Measurements from ENCODE around the gene DMXL1.

The DMXL1 gene

DNA sequence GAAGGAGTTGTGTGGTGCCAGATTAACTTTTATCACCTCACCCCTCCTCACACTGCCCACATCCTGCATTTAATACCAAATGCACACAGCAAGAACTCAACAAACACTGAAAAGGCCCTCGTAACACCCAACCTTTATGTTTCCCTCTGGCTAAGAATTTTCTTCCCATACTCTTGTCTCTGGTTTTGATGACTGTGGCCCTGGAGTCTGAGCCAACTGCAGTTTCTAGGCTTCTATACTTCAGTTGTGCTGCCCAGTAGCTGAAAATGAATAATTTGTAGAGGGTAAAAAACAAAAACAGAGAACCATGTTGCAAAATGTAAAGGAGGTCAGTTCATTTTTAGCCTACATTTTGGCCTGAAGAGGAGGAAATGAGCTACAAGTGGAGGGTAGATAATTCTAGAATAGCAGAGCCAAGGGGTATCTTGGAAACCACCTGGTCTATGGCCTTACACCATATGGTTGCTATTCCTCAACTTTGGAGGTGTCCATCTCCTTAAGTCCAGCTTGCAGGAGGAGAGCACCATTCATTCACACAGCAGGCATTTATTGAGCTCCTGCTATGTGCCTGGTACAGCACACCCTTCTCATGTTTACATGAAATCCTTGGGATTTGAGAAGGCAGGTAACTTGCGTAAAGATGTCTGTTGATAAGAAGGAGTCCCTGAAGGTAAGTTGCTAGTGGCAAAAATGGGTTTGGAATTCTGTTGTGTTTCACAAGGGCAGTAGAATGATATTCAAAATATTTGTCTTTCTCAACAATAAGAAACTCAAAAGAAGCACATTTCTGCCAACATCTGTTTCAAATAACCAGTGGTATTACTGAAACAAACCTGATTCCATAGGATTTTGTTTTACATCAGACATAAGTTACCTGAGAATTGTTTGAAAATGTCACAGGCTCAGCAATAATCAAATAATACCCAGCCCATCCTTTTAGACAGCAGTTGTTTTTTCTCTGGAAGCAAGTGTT is 201.2 kb downstream of the DMXL1 start:
- TF ChIP-seq, protein P1, sequence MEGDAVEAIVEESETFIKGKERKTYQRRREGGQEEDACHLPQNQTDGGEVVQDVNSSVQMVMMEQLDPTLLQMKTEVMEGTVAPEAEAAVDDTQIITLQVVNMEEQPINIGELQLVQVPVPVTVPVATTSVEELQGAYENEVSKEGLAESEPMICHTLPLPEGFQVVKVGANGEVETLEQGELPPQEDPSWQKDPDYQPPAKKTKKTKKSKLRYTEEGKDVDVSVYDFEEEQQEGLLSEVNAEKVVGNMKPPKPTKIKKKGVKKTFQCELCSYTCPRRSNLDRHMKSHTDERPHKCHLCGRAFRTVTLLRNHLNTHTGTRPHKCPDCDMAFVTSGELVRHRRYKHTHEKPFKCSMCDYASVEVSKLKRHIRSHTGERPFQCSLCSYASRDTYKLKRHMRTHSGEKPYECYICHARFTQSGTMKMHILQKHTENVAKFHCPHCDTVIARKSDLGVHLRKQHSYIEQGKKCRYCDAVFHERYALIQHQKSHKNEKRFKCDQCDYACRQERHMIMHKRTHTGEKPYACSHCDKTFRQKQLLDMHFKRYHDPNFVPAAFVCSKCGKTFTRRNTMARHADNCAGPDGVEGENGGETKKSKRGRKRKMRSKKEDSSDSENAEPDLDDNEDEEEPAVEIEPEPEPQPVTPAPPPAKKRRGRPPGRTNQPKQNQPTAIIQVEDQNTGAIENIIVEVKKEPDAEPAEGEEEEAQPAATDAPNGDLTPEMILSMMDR (IDR thresholded peaks at IDR 0.05; ENCODE audit: low read depth, low read length, missing control alignments), result no peak
- DNase-seq (ENCODE audit: extremely low read depth, low read depth), result no peak
- no peak overlapping the region for H3K4me3 ChIP-seq (replicated peaks; ENCODE audit: low read depth, low read length)

DNA sequence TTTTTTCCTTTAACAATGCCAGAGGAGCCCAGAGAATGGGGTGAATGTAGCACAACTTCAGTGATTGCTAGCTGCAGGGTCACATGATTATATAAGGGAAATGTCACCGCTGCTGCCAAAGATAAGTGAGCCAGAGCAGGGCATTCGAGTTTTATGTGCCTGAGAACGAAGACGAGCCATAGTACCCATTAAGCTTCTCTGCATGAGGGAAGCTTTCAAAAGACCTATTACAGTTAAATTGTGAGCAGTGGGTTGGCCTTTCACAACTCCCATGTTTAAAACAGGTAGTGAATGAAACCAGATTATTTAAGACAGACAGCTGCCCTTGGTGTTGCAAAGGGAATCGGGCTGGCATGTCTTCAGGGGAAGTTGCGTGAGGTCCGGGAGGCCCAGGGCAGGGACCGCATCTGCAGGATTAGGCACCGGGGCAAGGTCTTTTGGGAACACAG is 202.5 kb downstream of the DMXL1 start:
- no peak for DNase-seq (ENCODE audit: extremely low read depth, low read depth)
- H3K4me3 ChIP-seq (replicated peaks; ENCODE audit: low read depth, low read length), result no peak overlapping the region
- TF ChIP-seq, protein P1 (IDR thresholded peaks at IDR 0.05; ENCODE audit: low read depth, low read length, missing control alignments), result no peak

DNA sequence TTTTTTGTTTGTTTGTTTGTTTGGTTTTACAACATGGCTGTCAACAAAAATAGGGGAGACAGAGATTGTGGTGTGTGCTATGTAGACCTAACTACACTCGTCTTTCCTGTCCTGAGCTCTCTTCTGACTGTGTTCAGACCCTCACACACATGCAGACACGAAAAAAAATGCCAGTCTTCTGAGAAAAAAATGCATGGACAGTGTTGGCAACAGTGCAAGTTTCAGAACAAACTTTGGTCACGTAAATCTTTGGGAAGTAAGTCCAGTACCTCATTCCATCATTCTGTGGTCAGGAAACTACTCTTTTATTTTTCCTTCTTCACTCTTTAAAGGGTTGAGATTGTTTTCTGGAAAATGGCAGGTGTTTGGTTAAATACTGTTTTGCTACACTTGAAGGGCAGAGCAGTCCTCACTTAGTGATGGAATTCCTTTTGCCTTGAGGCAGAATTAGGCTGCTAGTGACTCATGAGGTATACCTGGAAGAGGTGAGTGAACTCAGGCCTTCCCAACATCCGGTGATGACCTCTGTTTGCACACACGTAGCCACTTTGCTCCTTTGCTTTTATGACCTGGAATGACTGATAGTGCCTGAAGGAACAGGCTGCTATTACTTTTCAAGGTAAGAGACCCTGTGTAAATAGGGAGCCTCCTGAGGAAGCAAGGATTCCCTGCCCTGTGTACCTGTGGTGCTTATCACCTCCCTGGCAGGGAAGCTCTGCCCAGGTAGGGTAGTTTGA is 203.3 kb downstream of the DMXL1 start:
- DNase-seq (ENCODE audit: extremely low read depth, low read depth), result no peak
- no peak overlapping the region for H3K4me3 ChIP-seq (replicated peaks; ENCODE audit: low read depth, low read length)
- TF ChIP-seq, protein P1 (IDR thresholded peaks at IDR 0.05; ENCODE audit: low read depth, low read length, missing control alignments), result no peak

DNA sequence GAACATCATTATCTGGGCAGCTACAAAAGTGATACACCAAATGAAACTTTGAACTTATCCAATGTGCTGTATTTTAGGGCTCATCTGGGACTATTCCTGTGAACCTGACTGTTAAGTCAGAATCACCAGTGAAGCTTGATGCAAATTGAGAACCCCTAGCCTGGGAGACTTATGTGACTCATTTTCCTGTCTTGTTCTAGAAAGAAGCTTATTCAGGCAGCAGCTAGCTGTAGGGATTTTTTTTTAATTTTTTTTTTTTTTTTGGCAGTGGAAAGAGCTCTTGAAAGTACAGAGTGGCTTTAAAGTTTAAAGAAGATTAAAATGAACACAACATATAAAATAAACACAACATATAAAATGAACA is 203.9 kb downstream of the DMXL1 start:
- DNase-seq (ENCODE audit: extremely low read depth, low read depth), result no peak
- TF ChIP-seq, protein P1 (IDR thresholded peaks at IDR 0.05; ENCODE audit: low read depth, low read length, missing control alignments), result no peak
- no peak overlapping the region for H3K4me3 ChIP-seq (replicated peaks; ENCODE audit: low read depth, low read length)

DNA sequence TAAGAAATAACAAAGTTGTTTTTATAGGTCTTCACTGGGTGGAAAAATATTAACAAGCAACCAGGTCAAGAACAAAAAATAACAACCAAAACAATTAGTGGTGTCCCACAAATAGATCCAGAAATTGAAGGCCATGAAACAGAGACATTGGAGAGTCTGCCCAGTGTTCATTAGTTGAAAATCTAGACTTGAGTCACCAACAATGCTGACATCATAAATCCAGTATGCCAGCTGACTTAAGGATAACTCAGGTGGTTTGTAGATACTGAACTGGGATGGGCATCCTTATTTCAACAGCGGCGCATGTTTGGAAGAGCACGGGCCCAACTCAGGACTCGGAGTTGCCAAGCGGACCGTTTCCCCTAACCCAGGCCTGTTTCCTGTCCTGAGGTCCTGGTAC is 204.3 kb downstream of the DMXL1 start:
- no peak overlapping the region for H3K4me3 ChIP-seq (replicated peaks; ENCODE audit: low read depth, low read length)

DNA sequence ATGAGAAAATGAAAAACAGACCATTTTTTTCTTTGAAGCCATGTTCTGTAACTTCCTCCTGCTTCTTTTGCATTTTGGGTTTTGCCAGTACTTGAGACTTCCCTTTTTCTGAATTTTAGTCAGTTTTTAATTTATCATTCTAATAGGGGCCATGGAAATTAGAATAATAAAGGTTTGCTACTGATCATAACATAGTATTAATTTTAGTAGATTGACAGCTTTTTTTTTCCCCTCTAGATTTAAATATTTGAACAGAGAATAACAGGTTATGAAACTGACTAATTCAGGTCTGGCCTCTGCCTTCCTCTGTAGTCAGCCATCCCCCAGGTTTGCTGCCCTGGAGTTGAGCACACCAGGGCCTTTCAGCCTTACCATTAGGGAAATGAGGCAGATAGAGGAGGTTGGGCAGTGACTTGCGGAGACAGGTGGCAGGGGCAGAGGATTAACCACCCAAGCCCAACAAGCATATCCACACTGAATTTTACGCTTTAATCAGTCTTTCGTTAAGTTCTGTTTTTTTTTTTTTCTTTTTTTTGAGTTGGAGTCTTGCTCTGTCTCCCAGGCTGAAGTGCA is 204.8 kb downstream of the DMXL1 start:
- TF ChIP-seq, protein P1 (IDR thresholded peaks at IDR 0.05; ENCODE audit: low read depth, low read length, missing control alignments), result no peak

More for the DNA sequence above, 204.3 kb downstream of the DMXL1 start:
- DNase-seq (ENCODE audit: extremely low read depth, low read depth), result no peak
- TF ChIP-seq, protein P1 (IDR thresholded peaks at IDR 0.05; ENCODE audit: low read depth, low read length, missing control alignments), result no peak

More for the DNA sequence above, 204.8 kb downstream of the DMXL1 start:
- no peak for DNase-seq (ENCODE audit: extremely low read depth, low read depth)
- no peak overlapping the region for H3K4me3 ChIP-seq (replicated peaks; ENCODE audit: low read depth, low read length)
